ENCODE results near the gene CFAP141. TPM values are rescaled to one million over a fixed set of nuclear protein-coding genes. Genes with fewer than 3 reads are reported as not detected.

Gene CFAP141
- total and polyA plus RNA-seq, 4 donors, result 3.2 to 8.4 (median 4.6) TPM

- Histone ChIP-seq H3K4me3 (no peak overlapping the region), H3K9me3 (ENCODE audit: control insufficient read depth in 4 of 4, insufficient read depth in 3 of 4, low read length in 3 of 4) (no peaks in the 10 kb centered on the region), H3K36me3 (ENCODE audit: control insufficient read depth in 4 of 4, insufficient read depth in 4 of 4, low read length in 4 of 4) (peaks cover 23 to 33% (median 23%) of the 10 kb centered on the region in 4 donors), H3K27ac (ENCODE audit: low read depth in 1 of 2, low read length in 1 of 2) (no peak overlapping the region), H3K9ac (ENCODE audit: insufficient read depth in 1 of 2, low read length in 2 of 2) (no peak overlapping the region), H3K27me3 (ENCODE audit: control insufficient read depth in 3 of 3, insufficient read depth in 3 of 3, low read length in 2 of 3) (no peaks in the 10 kb centered on the region), H3K4me1 (ENCODE audit: control insufficient read depth in 5 of 5, insufficient read depth in 5 of 5, low read length in 5 of 5) (peaks cover 0 to 10% (median 0%) of the 10 kb centered on the region in 5 donors)
- ATAC-seq (ENCODE audit: insufficient read depth, low FRiP score) (no peak), DNase-seq (no peak)
- TF ChIP-seq, protein P1, sequence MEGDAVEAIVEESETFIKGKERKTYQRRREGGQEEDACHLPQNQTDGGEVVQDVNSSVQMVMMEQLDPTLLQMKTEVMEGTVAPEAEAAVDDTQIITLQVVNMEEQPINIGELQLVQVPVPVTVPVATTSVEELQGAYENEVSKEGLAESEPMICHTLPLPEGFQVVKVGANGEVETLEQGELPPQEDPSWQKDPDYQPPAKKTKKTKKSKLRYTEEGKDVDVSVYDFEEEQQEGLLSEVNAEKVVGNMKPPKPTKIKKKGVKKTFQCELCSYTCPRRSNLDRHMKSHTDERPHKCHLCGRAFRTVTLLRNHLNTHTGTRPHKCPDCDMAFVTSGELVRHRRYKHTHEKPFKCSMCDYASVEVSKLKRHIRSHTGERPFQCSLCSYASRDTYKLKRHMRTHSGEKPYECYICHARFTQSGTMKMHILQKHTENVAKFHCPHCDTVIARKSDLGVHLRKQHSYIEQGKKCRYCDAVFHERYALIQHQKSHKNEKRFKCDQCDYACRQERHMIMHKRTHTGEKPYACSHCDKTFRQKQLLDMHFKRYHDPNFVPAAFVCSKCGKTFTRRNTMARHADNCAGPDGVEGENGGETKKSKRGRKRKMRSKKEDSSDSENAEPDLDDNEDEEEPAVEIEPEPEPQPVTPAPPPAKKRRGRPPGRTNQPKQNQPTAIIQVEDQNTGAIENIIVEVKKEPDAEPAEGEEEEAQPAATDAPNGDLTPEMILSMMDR (IDR thresholded peaks at IDR 0.05; ENCODE audit: control extremely low read depth, extremely low read depth), result no peak
Measured at GRCh38 chr1:154159554-154159953, 46.6 kb downstream of the CFAP141 start.

GRCh38 chr1:154158307-154159125, 47.6 kb downstream of the CFAP141 start:
- TF ChIP-seq, protein P1 (IDR thresholded peaks at IDR 0.05; ENCODE audit: control extremely low read depth, extremely low read depth), result no peak
- 78 to 80% methylated on average over 8 of the region's 8 CpGs for WGBS, 2 donors
- H3K27me3 ChIP-seq (ENCODE audit: control insufficient read depth in 3 of 3, insufficient read depth in 3 of 3, low read length in 2 of 3), result no peaks in the 10 kb centered on the region
- H3K9ac ChIP-seq (ENCODE audit: insufficient read depth in 1 of 2, low read length in 2 of 2), result no peak overlapping the region
- peaks cover 0 to 13% (median 0%) of the 10 kb centered on the region in 5 donors for H3K4me1 ChIP-seq (ENCODE audit: control insufficient read depth in 5 of 5, insufficient read depth in 5 of 5, low read length in 5 of 5)
- ATAC-seq (ENCODE audit: insufficient read depth, low FRiP score) (peak; percentile 4), DNase-seq (no peak)
- no peaks in the 10 kb centered on the region for H3K9me3 ChIP-seq (ENCODE audit: control insufficient read depth in 4 of 4, insufficient read depth in 3 of 4, low read length in 3 of 4)
- no peak overlapping the region for H3K4me3 ChIP-seq
- no peak overlapping the region for H3K27ac ChIP-seq (ENCODE audit: low read depth in 1 of 2, low read length in 1 of 2)
- H3K36me3 ChIP-seq (ENCODE audit: control insufficient read depth in 4 of 4, insufficient read depth in 4 of 4, low read length in 4 of 4), result peaks cover 17 to 26% (median 22%) of the 10 kb centered on the region in 4 donors

GRCh38 chr1:154157520-154158306, 48.4 kb downstream of the CFAP141 start:
- Histone ChIP-seq H3K27ac (ENCODE audit: low read depth in 1 of 2, low read length in 1 of 2) (peak overlapping the region in 1 of 2 donors; percentile 79), H3K36me3 (ENCODE audit: control insufficient read depth in 4 of 4, insufficient read depth in 4 of 4, low read length in 4 of 4) (peaks cover 15 to 26% (median 20%) of the 10 kb centered on the region in 4 donors), H3K4me3 (no peak overlapping the region), H3K27me3 (ENCODE audit: control insufficient read depth in 3 of 3, insufficient read depth in 3 of 3, low read length in 2 of 3) (no peaks in the 10 kb centered on the region), H3K9ac (ENCODE audit: insufficient read depth in 1 of 2, low read length in 2 of 2) (no peak overlapping the region), H3K9me3 (ENCODE audit: control insufficient read depth in 4 of 4, insufficient read depth in 3 of 4, low read length in 3 of 4) (no peaks in the 10 kb centered on the region), H3K4me1 (ENCODE audit: control insufficient read depth in 5 of 5, insufficient read depth in 5 of 5, low read length in 5 of 5) (peaks cover 0 to 13% (median 0%) of the 10 kb centered on the region in 5 donors)
- 51 to 54% methylated on average over 7 of the region's 7 CpGs for WGBS, 2 donors
- peak in 1 of 3 donors; percentile 41 for DNase-seq
- TF ChIP-seq, protein P1 (IDR thresholded peaks at IDR 0.05; ENCODE audit: control extremely low read depth, extremely low read depth), result no peak
- ATAC-seq (ENCODE audit: insufficient read depth, low FRiP score), result peak; percentile 78

Measured in lung (tissue), 12 donors.